HK-2 (cell line): ENCODE data around the gene CHDH.

Source experiments
- DNase-seq: peaks from one replicate; pipeline ENCODE4 v3.0.0-alpha.2; 2018; ENCODE audit not compliant: unreplicated experiment

CHDH gene

DNA sequence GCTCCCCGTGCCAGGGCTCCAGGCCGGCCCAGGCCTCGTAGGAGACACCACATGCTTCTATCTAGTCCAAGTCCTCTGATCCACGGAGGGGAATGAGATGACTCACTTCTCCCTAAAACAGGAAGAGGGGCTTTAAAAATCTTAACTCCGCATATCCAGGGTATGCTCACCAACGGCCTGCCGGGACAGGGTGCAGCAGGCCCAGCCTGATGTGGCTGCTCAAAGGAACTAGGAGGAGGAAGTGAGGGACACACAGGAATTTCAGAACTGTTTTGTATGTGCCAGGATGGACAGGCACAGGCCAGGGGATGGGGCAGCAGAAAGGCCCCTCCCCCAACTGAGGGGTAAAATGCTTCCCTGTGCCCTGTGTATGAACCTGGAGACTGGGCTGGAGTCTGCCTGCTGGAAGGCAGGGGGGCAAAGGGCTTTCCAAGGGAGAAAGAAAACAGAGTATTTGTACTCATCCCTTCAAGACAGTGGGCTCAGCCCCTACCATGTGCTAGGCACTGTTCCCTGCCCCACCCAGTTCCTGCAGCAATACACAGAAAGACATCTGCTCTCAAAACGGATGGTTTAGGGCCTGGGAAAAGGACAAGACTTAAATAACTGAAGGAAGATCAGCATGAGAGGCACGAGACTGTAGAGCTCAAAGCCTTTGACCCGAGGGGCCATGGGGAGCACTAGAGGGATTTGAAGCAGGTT is 22.1 kb downstream of the CHDH start:
- DNase-seq: no peak

DNA sequence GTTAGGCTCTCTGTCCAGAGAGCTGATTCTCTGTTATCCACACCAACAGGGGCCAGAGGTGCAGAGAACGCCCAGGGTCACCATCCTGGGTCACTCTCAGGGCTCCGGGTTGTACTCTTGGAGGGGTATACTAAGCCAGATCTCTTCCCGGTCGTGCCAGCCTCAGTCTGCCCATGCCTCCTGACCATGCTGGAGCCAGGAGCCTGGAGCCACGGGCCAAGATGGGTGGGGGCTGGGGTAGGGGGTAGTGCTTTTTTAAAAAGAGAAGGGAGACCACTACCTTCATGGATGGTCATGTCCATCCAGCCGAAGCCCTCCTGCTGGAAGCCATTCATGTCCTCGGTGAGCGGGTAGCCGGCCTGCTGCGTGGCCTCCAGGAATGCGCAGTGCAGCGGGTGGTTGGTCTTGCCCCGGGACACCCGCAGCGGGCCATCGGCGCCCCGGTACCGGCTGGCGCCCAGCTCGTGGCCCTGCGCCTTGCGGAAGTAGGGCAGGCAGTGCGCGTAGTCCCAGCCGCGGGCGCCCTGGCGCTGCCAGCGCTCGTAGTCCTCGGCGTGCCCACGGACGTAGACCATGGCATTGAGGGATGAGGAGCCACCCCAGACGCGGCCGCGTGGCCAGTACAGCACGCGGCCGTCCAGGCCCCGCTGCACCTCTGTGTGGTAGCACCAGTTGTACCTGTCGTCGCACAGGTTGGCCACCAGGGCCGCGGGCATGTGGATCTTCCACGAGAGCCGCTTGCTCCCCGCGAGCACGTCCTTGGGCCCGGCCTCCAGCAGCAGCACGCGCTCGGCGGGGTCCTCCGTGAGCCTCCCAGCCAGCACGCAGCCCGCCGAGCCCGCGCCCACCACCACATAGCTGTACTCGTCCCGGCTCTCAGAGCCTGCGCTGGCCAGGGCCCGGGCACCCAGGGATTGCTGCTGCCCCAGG is 22.9 kb downstream of the CHDH start:
- DNase-seq: no peak

DNA sequence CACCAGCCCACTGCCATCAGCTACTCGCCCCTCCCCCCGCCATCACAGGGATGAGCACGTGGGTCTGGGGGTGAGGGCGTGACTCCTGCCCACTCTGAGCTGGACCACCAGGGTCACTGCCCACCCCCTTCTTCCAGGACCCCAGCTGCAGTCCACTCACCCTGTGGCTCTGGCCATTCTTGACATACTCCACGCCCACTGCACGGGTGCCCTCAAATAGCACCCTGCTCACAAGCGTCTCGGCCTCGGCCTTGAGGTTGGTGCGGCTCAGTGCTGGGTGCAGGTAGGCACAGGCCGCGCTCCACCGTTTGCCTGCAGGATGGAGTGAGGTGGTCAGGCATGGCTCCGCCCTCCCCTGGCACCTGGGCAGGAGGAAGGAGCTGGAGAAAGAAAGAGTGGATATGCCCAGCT is 23.9 kb downstream of the CHDH start:
- no peak for DNase-seq

DNA sequence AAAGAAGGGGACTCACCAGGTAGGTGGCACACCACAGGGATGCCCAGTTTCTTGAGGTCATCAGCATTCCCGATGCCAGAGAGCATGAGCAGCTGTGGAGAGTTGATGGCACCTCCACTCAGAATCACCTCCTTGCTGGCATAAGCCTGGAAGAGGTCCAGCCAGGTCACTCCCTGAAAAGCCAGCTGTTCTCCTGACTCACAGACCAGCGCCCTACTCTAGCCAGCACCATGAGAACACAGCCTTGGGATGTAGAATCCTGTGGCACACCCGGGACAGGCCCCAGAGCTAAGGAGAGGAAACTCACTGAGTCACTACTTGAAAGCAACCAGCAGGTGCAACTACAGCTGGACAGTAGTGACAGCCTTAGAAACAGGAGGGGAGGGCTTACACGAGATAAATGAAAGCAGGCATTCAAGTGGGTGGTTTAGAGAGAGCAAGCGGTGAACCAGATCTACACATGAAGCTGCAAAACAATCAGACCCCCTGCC is 24.5 kb downstream of the CHDH start:
- DNase-seq: no peak

DNA sequence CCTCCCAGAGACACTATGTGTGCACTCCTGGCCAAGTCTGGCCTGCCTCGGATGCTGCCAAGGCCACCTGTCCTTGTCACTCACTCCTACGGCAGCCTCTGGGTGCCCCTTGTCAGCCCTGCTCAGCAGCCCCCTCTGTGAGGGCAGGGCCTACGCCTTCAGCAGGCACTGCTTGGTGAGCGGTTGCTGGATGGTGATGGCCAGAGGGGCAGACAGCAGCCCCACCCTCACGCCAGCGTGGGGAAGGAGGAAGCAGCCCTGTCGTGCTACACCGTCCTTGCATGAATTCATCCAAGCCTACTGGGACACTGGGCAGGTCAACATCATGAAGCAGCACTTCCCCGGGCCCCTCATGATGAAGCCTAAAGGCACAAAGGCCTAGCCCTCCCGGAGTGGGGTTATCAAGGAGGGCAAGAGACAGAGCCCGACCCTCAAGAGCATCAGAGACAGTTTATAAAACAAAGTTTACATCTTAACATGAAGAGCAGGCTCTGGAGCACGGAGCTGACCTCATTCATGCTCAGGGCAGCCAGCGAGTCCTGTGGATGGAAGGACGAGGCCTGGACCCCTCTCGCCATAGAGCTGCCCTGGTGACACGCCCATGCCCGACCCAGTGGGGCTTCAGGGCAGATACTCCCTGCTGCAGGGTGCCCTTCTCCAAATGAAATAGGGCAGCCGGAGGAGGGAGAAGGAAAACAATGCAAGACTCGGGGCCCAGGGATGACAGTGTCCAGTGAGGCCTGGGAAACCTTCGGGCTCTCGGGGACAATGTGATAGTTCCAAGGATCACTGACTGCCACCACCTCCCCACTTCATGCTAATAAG is 25.3 kb downstream of the CHDH start:
- no peak for DNase-seq

DNA sequence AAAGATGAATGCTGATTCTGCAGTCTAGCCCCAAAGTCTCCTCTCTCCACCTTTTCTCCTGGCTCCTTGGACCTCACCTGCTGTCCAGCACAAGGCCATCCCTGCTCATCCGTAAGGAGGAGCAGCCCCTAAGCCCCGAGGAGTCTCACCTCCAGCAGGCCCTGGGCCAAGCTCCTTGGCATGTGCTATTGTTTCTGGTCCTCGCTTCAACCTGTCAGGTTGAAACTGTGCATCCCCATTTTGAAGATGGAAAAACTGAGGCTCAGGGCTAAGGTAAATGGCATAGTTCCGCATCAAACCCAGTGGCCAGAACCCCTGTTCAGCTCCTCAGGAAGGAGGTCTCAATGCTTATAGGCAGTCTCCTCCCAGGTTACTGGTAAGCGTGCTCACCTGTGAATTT is 26.1 kb downstream of the CHDH start:
- no peak for DNase-seq

DNA sequence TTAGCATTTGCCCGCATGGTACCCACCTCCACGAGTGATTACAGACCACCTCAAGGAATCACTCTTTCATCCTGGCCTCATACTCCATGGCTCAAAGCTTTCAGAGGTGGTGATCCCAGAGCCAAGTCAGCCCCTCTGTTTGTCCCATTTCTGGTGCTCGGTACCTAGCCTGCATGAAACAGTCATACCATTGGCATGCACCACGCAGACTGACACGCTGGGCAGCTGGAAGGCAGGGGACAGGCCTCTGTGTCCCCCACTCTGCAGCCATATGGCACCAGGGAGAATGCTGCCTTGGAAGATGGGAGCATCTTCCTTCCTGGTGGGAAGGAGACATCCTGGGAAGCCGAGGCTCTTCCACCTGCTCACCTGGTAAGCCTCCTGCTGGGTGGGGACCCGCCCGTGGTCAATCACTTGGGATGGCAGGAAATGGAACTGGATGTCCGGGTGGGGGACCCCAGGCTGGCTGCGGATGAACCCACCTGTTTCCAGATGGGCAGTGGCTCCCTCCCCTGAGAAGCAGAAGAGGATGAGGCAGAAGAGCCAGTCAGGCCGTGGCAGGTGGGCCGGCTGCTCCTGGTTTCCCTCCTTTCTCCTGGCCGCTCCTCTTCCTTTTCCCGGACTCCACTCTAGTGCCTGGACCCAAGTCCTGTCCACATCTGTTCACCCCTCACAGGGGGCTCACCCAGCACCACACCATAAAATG is 26.9 kb downstream of the CHDH start:
- no peak for DNase-seq

DNA sequence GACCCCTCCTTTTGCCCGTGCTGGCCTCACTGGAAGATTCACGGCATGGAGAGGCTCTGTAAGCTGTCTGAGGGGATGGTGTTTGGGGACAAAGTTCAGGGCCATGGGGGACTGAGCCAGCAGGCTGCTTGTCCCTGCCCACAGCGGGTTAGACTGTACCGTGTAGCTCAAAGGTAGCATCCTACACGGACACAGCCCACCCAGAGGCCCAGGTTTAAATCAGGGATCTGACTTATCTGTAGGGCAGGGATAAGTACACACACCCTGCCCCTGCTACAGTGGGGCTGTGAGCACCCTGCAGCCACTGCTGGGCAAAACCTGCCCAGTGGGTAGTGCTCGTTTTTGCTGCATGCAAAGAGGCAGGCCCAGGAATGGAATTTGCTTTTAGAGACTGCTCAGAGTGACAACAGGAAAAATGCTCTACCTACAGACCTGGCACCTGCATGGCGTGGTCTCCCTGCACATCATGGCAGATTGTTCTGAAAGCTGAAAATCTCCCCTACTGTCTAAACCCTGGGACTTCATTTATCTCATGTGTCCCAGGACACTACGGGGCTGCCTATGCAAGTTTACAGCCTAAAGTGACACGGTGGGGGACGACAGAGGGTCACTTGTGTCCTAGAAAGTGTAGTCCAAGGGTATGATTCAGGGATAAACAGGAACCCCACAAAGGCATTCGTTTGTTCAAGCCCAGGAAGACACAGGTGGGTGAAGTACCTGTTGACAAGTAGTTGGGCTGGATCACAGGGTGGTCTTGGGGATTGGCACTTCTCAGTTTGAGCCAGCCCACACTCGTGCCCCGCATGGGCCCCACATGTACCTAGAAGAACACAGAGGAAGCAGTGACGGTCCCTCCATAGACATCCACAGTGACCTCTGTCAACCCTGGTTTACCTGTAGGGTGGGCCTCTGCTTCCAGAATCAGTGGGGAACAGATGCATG is 27.7 kb downstream of the CHDH start:
- no peak for DNase-seq

DNA sequence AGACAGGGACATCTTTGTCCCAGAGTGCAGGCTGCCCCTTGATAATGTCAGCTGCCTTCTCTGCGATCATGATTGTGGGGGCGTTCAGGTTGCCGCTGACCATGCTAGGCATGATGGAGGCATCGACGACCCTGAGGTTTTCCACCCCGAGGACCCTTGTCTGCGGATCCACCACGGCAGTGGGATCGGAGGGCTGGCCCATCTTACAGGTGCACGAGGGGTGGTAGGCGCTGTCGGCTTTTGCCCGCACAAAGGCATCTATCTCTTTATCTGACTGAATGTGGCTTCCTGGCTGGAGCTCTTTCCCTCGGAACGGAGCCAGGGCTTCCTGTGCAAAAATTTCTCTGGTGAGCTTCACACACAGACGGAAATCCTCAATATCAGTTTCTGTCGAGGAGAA is 28.4 kb downstream of the CHDH start:
- DNase-seq: no peak

DNA sequence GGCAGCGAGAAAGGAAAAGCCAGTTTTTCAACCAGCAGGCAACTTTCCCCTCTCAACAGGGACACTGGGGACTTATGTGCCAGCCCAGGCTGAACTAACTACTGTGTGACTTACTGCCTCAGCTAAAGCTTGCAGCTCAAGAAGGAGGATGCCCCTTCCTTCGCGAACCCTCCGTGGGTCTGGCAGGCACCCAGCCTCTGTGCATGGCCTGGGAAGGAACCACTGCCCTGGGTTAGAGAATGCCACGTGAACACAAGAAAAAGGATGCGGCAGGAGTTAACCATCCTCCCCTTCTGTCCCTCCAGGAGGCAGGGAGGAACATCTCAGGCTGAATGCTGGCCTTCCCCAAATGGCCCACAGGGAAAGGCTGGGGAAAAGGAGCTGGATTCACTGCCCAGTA is 29.0 kb downstream of the CHDH start:
- DNase-seq: no peak

DNA sequence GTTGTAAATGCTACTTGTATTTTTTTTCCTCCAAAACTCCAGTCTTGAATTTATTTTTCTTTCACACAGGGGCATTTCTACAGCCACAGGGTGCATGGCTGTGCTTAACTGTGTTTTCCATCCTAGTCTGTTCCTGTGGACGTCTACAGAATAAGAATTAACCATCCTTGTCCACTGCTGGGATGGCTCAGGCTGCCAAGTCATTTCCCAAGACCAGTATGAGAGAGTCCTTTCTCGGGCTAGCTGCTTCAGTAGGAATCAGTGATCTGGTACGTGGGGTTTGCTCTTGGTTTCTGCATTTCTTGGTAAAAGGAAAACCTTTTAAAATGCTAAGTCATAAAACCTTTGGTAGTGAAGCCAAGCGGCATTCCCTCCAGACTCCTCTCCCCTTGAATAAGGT is 29.8 kb downstream of the CHDH start:
- DNase-seq: no peak

DNA sequence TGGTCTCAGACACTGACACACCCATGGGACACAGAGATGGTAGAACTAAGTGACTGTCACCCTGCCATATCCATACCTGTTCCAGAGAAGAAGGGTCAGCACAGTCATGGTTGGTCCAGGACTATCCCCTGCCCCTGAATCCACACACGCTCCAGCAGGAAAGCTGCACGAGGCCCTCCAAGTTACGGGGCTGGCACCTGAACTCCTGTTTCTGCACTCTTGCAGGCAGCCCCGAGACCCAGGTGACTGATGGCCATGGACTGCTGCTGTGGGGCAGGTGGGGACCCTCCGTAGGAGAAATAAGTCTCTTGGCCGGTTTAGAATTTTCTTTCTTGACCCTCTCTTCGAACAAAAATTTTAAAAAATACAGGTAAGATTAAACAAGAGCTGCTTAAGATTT is 30.6 kb downstream of the CHDH start:
- no peak for DNase-seq

DNA sequence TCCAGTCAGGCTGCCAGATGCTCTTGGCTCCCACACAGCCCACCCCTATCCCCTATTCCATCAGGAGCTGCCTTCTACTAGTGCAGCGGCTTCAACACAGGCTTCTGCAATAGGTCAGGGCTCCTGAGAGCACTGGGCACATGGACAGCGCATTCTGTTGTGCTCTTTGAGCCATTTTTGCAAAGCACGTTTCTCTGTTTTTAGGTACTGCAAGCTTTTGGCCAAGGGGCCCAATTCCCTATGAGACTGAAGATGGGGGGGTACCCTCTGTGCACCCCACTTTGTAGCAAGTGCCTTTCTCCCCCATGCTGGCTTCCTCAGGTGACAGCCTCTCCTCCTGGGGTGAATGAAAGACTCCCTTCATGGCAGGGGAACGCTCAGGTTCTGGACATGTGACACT is 31.2 kb downstream of the CHDH start:
- DNase-seq: no peak

DNA sequence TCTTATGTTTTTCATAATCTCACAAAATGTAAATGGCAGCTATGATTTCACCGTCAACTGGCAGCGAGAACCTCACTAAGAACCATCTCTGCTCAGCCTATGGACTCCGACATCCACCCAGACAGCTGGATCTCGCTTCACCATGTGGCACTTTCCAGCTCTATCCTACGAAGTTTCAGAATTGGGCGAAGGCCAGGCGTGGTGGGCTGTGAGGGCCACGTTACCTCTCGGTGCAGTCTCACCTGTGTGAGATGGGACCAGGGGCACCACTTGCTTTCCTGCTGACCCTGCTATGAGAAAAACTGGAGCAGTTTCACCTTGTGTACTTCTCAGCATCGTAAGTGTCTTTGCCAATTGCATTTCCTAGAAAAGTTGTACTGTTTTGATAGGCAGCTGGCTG is 32.3 kb downstream of the CHDH start:
- DNase-seq: no peak

DNA sequence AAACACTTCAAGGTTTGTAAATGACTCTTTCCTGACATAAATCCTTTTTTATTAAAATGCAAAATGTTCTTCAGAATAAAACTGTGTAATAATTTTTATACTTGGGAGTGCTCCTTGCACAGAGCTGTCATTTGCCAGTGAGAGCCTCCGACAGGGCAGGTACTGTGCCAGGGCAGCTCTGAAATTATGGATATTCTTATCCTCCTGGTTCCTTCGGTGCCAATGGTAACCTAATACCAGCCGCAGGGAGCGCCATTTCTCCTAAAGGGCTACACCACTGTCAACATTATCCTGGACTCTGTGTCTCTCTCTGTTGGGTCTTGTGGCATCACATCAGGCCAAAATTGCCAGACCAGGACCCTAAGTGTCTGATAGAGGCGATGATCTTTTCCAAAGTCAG is 33.0 kb downstream of the CHDH start:
- DNase-seq: no peak

DNA sequence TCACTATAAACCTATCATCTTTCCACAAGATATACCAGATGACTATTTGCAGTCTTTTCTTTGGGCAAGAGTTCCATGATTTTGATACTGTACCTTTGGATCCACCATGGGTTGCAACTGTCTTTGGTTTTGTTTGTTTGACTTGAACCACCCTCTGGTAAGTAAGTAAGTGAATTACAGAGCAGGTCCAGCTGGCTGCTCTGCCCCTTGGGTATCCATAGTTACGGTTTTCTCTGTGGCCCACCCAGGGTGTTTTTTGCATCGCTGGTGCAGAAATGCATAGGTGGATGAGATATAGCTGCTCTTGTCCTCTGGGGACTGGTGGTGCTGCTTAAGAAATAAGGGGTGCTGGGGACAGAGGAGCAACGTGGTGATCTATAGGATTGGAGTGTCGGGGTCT is 33.8 kb downstream of the CHDH start:
- DNase-seq: no peak

DNA sequence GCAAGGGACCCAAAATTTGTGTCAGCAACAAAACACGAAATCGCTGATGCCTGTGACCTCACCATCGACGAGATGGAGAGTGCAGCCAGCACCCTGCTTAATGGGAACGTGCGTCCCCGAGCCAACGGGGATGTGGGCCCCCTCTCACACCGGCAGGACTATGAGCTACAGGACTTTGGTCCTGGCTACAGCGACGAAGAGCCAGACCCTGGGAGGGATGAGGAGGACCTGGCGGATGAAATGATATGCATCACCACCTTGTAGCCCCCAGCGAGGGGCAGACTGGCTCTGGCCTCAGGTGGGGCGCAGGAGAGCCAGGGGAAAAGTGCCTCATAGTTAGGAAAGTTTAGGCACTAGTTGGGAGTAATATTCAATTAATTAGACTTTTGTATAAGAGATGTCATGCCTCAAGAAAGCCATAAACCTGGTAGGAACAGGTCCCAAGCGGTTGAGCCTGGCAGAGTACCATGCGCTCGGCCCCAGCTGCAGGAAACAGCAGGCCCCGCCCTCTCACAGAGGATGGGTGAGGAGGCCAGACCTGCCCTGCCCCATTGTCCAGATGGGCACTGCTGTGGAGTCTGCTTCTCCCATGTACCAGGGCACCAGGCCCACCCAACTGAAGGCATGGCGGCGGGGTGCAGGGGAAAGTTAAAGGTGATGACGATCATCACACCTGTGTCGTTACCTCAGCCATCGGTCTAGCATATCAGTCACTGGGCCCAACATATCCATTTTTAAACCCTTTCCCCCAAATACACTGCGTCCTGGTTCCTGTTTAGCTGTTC is 34.9 kb downstream of the CHDH start:
- no peak for DNase-seq

DNA sequence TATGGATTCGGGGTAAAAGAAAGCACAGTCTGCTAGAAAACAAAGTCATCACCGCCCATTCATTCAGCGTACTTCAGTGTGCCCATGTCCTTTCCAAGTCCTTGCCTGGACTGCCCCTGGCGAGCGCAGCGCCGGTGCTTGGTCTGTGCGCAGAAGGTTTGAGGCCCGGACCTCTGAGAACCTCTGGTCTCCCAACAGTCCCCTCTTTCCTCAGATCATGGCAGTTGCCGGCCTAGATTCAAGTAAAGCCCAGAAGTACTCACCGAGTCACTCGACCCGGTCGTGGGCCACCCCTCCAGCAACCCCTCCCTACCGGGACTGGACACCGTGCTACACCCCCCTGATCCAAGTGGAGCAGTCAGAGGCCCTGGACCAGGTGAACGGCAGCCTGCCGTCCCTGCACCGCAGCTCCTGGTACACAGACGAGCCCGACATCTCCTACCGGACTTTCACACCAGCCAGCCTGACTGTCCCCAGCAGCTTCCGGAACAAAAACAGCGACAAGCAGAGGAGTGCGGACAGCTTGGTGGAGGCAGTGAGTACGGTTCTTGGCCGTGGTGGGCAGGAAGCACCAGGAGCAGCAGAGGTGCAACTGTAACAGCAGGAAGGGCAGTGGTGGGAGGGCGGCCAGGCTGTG is 36.3 kb downstream of the CHDH start:
- no peak for DNase-seq

DNA sequence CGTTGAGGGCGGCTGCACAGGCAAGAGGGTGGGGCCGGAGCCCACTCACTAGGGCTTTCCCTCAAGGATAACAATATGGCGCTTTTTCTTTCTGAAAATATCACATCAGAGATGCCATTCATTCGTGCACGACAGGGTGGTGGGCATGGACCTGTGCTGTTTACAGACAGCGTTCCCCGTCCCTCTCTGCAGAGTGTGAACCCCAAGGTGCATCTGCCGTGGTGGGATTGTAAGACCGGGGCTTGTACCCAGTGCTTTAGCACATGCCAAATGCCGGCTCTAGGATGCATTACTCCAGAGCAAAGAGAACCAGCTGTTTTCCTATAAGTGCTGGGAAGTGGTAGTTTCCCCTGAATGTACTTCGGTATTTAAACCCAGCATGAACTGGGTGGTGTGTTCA is 37.0 kb downstream of the CHDH start:
- DNase-seq: no peak
